NCI-H526 (cell line): ENCODE data around the gene DTNB.
A peak's percentile ranks its signal among the peaks of the same experiment; 100 is the strongest.

ENCODE experiments used
- DNase-seq, 2 experiments: peaks; one replicate each; lab custom pipeline; 2025; lab: John Stamatoyannopoulos, UW

The DTNB gene

DNA sequence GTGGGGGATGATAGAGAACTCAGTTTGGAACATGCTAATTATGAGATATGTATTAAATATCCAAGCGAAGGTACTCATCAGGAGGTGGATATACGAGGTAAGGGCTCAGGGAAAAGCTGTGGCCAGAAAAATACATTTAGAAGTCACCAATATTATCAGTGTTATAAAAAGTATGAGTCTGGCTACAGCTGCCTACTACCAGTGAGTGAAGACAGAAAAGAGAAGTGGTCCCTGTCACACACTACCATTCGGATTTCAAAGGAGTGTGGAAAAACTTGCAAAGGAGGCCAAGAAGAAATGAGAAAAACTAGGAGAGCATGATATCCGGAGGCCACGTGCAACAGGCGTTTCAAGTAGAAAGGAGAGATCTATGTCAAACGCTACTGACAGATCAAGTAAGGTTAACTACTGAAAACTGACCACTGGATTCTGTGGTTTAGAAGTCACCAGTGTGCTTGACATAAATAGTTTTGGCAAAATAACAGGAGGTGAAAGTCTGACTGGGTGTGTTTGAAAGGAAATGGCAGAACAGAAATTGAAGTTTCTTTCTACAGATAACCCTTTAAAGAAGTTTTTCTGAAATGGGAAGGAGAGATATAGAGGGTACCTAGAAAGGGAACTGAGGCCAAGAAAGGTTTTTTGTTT, 213.0 kb downstream of the DTNB start:
- no peak for DNase-seq

DNA sequence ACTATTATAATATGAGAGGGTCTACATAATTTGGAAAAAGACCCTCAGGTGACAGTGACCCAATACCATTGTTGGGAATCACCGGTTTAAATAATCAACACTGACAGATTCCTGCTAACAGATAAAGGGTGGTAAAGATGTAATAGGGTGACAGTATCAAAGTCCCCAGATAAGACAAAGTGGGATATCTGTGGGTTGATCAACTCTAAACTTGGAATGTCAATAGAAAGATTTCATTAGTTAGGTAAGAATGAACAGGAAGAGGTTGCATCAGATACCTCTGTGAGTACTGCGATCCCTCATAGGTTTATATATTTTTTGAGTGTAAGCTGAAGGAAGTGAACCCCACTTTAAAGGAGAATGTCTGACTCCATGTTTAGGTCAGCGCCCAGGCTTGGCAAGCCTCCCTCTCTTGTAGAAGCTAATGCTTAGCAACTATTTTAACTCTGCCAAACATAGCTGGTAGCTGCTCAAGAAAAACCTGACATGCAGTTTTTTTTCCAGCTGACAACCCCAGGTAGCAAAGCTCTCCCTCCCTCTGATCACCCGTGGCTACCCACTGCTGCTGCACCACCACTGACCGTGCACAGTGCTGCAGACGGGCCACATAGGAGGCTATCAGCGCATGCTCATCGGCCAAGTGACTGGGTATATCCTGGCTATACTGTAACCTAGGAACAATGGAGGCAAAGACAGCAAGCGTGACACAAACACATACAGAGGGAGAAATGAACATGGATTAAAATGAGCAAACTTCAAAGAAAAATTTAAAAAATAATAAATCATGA, 218.4 kb downstream of the DTNB start:
- DNase-seq: no peak

- DNase-seq: no peak
These were observed 220.0 kb downstream of the DTNB start for GRCh38 chr2:25453199-25453905.

DNA sequence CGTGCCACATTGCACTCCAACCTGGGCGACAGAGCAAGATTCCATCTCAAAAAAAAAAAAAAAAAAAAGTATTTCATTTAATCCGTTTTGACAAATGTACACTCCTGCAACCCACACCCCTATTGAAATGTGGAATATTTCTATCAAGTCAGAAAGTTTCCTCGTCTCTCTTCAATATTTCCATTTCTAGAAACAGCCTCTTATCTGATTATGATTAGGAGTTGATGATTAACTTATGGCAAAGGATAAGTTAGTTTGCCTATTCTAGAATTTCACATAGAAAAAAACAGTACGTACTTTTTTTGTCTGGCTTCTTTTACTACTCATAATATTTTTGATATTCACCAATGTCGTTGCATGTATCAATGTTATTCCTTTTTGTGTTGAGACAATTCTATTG, 224.6 kb downstream of the DTNB start:
- DNase-seq: no peak

DNA sequence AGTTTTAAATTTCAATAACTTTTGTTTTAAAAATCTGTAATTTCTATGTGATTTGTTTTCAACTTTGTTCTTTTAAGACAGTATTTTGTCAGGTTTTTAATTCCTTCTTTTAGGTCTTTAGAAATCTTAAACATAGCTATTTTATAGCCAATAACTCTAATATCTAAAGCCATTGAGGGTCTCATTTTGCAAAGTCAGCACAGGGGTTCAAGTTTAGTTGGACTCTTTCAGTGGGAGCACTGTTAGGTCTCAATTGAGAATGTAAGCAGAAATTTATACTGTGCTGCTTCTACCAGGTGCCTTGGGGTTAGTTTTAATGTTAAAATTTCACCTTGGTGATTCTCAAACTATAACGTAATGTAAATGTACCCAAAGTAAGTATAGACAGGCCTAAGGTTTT, 226.4 kb downstream of the DTNB start:
- no peak for DNase-seq

- DNase-seq: no peak
These were observed 227.3 kb downstream of the DTNB start for GRCh38 chr2:25446122-25446521.

GRCh38 chr2:25445464-25445863, 227.9 kb downstream of the DTNB start:
- DNase-seq: no peak

- no peak for DNase-seq
These were observed 228.6 kb downstream of the DTNB start for GRCh38 chr2:25444608-25445270.

GRCh38 chr2:25443766-25444165, 229.6 kb downstream of the DTNB start:
- DNase-seq: no peak

- no peak for DNase-seq
These were observed 232.0 kb downstream of the DTNB start for GRCh38 chr2:25441353-25441752.

GRCh38 chr2:25438793-25439192, 234.6 kb downstream of the DTNB start:
- no peak for DNase-seq

GRCh38 chr2:25437881-25438662, 235.3 kb downstream of the DTNB start:
- DNase-seq: no peak

DNA sequence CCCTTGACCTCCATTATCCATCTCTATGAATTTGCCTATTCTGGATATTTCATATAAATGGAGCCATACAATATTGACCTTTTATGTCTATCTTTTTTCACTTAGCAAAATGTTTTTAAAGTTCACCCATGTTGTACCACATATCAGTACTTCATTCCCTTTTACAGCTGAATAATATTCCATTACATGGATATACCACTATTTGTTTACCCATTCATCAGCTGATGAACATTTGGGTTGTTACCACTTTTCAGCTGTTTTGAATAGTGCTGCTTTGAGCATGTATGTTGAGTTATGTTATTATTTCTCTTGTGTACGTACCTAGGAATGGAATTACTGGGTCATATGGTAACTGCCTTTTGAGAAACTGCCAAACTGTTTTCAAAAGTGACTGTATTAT, 238.0 kb downstream of the DTNB start:
- no peak for DNase-seq

DNA sequence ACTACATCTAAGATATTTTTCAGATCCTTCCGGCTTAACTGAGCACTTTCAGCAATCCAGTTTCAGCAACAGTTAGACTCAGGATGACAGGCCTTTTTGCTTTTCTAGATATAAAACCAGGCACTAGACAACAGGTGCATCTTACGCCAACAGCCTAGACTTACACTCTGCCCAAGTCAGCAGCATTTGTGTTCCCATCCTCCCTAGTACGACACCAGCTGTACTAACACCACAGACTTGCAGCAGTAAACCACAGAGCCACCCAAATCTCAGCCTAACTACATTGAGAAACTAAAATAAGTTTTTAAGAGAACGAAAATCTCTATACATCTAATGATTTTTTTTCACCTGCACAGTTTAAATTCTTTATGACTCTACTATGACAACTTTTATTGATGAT, 241.8 kb downstream of the DTNB start:
- no peak for DNase-seq

- DNase-seq: no peak
These were observed 242.8 kb downstream of the DTNB start for GRCh38 chr2:25430556-25430955.

DNA sequence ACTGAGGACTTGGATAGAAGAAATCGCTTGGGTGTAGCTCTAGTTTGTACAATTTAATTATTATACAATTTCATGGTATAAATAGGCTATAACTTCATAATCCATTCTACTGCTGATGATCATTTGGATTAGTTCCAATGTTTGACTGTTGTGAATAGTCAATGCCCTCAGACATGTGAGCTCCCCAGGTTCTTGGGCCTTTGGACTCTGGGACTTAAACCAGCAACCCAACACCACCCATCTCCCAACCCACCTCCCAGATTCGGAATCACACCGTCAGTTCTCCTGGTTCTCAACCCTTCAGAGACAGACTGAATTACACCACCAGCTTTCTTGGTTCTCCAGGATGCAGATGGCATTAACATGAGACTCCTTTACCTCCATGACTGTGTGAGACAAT, 247.1 kb downstream of the DTNB start:
- DNase-seq: no peak

DNA sequence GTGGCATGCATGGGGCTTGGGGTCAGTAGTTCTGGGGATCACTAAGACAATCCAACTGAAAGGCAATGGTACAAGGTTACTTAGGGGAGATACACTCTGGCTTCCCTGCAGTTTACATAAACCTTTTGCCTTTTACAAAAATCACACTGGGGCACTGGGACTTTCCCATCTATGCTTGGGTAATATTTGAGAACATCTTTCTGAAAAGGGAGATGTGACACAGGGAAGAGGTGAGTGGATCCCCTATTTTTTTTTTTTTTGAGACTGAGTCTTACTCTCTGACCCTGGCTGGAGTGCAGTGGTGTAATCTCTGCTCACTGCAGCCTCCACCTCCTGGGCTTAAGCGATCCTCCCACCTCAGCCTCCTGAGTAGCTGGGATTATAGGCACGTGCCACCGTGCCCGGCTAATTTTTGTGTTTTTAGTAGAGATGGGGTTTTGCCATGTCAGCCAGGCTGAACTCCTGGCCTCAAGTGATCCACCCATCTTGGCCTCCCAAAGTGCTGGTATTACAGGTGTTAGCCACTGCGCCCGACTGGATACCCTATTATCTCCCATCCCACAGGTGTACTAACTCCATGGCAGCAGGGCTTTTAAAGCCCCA, 248.8 kb downstream of the DTNB start:
- DNase-seq: no peak

- DNase-seq: peak; percentile 61 to 71
These were observed 251.5 kb downstream of the DTNB start for GRCh38 chr2:25421820-25422411.

- no peak for DNase-seq
These were observed 252.1 kb downstream of the DTNB start for GRCh38 chr2:25421289-25421688.

DNA sequence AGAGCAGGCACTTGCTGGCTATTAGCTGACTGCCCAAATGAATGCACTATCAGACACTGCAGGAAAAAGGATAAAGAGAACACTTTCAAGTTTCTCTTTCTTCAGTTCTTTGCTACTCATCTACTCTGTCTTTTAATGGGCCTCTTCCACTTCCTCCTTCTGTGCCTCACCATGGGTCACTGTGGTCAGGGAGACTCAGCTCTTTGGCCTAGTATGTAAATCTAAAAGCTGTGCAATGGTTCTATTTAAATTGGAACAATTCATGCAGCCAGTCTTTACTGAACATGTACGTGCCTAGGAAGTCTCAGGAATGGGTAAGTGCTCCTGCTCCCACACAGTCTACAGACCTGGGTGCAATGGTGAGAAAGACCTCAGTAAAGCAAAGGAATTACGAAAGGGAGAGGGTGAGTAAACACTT, 252.5 kb downstream of the DTNB start:
- no peak for DNase-seq

DNA sequence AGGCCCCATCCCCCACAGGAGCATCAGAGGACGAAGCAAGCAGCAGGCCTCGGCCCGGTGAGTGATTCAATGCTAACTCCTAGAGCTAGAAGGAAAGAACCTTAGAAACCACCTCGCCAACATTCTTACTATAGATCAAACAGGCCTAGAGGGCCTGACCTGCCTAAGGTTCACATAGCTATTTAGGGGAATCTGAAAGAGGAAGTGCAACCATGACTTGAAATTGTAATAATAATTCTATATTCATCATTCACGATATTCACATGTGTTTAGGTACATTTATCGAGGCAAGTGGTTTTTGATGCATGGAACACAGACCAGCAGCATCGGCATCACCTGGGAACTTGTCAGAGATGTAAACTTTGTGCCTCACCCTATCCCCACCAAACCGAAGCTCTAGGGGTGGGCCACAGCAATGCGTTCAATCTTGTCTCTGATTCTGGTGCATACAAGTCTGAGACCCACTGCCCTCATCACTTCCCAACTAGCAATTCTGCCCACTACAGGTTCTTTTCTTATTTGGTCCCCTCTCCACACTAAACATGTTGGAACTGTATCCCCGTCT, 253.6 kb downstream of the DTNB start:
- no peak for DNase-seq
